CD4-positive, alpha-beta T cell treated with Interleukin-4 for 4 hours (primary cell): ENCODE measurements around the gene DHRS13.
A peak's percentile ranks its signal among the peaks of the same experiment; 100 is the strongest.

Experiments used
- DNase-seq: peaks from one replicate; pipeline ENCODE4 v3.0.0-alpha.2; 2020

Gene DHRS13, protein sequence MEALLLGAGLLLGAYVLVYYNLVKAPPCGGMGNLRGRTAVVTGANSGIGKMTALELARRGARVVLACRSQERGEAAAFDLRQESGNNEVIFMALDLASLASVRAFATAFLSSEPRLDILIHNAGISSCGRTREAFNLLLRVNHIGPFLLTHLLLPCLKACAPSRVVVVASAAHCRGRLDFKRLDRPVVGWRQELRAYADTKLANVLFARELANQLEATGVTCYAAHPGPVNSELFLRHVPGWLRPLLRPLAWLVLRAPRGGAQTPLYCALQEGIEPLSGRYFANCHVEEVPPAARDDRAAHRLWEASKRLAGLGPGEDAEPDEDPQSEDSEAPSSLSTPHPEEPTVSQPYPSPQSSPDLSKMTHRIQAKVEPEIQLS

DNA sequence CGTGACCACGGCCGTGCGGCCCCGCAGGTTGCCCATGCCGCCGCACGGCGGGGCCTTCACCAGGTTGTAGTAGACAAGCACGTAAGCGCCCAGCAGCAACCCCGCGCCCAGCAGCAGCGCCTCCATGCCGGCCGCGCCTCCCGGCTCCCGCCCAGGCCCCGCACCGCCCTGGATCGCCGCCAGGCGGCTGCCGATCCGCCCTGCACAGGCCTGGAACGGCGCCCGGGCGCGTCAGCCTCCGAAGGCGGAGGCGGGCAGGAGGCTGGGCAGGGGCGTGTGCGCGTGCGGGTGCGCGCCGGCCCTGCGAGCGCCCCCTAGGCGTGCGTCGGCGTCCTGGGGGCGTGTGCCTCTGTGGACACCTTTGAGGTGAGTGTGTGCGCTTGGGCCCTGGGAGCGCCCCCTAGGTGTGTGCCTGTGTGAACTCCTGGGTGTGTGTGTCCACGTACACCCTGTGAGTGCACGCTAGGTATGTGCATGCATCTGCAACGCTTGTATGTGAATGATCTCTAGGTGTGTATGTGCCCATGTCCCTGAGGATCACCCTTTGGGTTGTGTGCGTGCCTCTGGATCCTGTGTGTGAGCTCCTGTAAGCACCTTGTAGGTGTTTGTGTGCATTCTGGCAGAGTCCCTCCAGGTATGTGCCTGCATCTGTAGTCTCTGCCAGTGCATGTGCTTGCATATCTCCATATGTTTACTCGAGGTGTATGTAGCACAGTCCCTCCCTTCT is at the start of gene DHRS13:
Gene DHRS13 (minus strand): TSS at position 261 of the 727 bp plus-strand sequence. CDS start 135 bp downstream, at position 126.
- peak; percentile 95 for DNase-seq

DNA sequence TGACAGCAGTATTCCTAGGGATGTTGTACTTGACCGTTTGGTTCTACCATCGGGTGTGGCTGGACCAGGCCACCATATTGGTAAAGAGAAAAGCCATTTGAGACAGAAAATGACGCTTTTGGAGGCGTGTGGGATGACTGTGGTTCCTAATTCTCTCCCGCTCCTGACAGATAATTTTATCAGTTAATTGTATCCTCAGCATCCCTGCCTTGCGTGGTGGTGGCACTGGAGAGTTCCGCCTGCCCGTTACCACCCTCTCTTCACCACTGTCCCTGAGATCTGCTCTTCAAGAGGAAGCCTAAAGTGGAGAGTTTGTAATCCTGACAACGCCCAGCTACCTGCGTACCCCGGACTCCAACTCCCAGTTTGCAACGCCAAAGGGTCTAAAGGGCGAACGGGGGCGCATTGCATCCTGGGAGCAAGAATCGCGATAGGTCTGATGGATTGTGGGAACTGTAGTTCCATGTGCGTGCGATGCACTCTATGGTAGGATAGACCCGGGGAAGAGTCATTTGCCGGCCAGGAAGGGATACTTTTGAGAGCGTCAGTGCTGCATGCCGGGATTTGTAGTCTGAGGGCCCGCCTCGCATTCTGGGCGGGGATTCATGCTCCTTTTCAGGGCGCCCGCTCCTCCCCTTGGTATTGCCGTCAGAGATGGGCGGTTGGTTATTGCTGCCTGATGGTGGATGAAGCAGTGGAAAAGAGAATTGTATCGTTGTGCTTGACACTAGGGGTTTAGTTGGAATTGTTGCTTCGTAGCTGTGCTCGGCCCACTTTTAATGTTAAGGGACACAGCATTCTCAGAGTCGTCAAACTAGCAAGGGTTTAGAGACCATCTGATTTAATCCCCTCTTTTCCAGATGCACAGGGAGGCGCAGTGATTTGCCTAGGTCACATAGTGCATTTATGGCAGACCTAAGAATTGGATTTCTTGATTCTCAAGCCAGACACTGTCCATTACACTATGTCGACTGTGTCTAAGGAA is 49.4 kb upstream of the DHRS13 start:
- DNase-seq, result peak; percentile 100

DNA sequence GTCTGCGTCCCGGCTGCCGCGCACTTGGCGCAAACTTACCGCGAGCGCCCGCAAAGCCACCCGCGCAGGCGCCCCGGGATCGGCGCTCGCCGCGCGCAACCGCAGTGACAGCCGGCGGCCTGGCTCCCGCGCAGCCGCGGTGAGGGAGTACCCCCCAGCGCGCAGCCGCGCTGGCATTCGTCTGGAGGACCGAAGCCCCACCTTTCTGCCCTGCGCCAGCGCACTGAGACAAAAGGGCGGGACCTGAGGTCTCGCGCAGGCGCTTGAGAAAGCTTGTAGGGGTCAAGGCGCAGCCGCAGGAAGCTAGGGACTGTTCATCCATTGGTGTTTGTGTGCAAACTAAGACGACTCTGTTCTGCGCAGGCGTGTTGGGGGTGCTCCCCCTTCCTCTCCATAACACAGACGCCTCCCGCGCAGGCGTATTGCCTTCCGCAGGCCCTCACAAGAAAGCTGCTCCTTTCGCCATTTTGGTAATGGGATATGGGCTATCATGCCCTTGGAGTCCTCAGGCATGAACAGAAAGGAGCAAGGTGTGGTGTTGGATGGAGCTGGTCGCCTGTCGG is 48.6 kb upstream of the DHRS13 start, which contains the start of gene PHF12:
Gene PHF12 (minus strand): TSS at position 91 of the 563 bp plus-strand sequence. CDS start 558 bp downstream, outside the sequence.
- DNase-seq, result peak; percentile 100

DNA sequence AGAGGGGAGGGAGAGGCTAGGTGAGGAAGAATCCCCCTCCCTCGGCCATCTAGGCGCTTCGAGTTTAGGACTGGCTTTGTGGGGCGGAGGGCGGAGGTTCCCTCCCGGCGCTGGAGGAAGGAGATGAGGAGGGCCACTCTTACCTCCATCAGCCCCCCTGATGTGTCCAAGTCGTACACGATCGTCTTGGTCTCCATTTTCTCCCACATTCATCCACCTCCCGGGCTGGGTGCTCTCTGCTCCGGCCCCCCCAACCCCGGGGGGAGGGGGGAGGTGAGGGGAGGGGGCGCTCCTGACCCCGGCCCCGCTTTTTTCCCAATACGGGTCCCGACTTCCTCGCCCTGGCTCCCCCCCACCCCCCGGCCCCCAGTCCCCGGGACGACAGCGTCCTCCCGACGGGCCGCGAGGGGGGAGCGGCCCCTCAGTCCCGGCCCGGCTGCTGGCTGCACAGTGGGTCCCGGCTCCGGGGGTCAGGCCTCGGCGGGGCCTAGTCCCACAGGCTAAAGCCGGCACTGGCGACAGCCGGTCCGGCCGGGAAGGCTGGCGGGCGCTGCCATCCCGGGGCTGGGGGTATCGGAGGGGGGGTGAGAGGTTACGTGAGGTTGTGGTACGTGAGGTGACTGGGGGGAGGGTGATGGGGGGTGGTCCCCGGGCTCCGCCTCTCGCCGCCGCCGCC is 48.0 kb upstream of the DHRS13 start:
- DNase-seq, result no peak

DNA sequence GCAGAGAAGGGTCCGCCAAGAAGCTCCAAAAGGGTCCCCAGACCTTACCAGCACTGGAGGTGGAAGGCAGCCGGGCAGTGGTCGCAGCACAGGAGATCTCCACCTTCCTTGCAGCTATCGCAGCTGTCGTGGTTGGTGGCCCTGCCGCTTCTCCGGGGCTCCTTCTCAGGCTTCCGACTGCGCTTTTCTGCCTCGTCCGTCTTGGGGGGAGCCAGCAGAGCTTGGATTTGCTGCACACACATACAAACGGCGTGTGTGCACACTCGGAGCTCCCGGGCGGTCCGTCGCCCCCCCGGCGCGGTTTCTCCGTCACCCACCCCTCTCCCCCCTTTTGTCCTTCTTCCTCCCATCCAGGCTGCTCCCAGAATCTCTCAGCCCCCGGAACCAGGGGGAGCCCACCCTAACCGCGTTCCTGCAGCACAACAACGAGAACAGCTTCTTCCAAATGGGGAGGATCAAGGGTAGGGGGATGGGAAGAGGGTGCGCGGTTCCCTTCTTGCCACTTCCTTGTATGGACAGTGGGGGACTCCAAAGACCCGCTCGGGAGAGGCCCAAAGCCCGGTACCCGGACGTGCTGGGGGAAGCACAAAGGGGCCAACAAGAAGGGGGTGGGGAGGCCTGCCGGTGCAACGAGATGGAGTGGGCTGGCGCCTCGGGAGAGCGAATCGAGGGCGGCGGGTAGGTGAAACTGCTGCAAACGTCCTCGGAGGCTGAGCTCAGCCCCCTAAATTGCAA is 47.3 kb upstream of the DHRS13 start:
- peak; percentile 53 for DNase-seq

DNA sequence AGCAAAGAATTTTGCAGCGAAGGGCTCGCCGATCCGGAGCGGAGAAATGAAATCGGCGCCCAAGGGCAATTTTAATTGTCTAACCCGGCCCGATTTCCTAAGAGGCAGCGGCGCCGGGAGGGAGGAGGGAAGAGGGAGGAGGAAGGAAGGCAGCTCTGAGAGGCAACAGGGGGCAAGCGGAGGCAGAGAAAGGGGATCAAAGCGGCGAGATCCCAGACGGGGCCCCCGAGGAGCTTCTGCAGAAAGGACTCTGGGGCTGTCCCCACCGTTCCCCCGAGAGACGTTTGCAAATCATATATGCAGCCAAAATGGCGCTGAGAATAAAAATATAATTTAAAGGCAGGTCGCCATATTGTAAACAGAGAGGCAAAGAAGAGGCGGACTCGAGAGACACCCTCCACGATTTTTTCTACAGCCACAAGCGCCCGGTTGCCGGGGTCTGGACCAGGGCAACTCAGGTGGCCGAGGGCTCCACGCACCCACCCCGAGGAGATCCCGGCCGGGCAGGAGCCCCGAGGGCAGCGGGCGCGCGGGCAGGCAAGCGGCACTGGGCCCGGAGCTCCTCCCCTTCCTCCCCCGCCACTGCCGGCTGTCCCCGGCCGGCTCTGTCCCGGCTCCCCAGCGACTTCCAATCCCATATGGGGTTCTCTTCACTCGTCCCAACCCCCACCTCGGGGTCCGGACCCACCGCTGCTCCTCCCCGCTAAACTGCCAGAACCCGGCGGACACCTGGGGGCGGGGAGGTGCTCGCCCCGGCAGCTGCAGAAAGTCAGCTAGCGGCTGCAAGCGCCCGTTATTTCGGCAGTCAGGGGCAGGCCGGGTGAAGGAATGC is 46.5 kb upstream of the DHRS13 start:
- peak; percentile 64 for DNase-seq

DNA sequence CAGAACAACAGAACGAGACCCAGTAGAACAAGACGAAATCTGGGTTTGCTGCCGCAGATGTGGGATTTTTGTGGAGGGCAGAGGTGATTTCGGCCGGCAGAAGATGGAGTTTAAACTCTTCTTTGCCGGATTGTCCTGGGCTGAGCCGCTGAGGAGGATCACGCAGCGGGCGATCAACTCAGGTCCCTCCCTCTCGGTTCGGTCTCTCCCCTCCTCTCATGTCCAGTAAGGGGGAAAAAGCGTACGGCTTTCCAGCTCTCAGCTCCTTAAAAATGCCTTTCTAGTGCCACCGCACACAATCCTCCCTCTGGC is 46.0 kb upstream of the DHRS13 start:
- DNase-seq, result no peak

DNA sequence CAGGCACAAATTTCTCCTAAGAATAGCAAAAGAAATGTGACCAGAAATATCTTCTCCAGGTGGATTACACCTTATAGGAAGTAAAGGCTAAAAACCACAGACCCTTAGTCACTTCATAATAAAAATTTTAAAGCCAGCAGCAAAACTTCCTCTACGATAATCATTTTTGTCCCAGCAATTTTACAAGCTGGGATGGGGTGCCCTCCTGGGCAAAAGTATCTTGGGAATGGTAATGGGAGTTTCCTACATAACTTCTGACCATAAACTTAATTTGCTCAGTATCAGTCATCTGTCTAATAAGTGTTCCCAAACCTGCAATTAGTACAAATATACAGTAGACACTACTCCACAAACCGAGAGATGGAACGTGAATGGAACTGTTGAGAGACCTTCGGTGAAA is 45.5 kb upstream of the DHRS13 start:
- DNase-seq, result no peak

DNA sequence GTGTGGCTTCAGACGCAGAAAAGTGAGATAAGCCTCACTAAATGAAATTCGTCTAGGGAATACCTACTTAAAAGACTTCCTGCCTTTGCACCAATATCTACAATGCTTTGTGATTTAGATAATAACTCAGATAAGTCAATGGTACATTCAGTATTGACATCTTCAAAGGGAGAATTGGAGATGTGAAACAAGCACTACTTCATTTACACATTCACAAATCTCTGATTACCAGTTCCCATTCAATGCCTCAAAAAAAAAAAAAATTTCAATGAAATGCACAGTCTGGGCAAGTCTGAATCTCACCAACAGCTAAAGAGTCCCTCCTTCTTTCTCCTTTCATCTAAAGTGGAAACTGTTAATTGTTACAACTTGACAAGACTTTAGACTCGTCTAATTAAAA is 44.8 kb upstream of the DHRS13 start:
- peak; percentile 33 for DNase-seq

DNA sequence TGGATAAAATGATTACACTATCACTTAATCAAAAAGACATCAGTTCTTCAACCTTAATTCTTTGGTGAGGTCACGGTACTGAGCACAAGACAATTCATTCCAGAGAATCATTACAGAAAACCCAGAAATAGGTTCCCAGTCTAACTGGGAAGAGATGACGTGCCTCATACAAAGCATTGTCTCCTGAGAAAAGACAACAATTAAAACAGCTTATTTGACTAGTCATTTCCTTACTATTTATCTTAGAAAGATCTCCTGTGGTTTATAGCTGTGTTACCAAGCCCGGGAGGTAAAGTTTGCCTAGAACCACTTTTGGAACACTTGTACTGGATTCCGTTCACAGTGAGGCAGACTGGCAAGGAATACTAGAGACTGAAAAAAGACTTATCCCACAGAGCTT is 43.4 kb upstream of the DHRS13 start:
- peak; percentile 24 for DNase-seq

DNA sequence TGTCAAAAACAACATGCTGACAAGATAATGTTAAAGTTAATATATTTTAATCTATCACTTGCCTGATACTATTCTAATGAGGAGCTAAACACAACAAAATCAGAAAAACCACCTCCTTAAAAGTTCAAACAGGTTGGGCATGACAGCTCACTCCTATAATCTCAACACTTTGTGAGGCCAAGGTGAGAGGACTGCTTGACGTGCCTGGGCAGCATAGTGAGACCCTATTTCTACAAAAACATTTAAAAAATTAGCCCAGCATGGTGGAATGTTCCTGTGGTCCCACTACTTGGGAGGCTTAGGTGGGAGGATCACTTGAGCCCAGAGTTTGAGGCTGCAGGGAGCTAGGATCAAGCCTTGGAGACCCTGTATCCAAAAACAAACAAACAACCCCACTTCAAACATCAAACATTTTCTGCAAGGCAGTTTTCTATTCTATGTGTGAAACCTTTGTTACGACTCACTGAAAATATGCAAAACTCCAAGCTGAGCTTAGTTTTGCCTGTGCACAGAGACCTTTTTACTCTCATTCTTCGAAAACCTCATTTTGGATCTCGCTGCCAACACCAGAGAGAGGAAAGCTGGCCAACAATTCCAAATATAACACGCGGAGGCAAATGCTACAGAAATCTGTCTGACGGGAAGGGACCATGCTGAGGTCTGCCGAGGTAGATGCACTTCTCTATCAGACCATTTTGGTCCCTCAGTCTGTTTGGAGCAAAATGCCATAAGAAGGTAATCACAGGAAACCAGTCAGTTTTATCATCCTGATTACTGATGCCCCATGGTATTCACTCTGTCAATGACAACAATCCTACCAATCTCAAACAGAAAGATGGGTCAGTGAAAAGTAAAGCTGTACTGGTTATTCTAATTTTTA is 42.2 kb upstream of the DHRS13 start:
- no peak for DNase-seq

DNA sequence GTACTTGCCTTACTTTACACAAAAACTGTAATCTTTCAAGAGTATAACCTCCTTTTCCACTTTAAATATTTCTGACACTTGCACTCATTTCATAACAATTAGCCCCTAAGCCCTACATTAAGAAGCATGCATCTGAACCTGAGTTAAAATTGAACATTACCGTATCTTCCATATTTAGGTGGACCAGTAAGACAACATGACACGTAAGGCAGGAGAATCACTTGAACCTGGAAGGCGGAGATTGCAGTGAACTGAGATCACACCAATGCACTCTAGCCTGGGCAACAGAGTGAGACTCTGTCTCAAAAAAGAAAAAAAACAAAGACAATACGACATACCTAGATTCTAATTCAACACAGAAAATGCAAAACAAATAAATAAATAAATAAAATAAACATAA is 41.5 kb upstream of the DHRS13 start:
- DNase-seq, result no peak

DNA sequence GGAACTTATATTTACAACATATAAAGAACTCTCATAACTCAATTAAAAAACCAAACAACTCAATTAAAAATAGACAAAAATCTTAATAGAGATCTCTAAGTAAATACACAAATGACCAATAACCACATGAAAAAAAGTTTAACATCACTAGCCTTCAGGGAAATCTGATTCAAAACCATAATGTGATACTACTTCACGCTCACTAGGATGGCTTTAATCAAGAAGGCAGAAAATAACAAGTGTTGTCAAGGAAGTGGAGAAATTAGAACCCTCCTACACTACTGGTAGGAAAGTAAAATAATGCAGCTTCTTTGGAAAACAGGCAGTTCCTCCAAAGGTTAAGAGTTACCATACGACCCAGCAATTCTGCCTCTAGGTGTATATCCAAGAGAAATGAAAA is 40.0 kb upstream of the DHRS13 start:
- DNase-seq, result no peak

DNA sequence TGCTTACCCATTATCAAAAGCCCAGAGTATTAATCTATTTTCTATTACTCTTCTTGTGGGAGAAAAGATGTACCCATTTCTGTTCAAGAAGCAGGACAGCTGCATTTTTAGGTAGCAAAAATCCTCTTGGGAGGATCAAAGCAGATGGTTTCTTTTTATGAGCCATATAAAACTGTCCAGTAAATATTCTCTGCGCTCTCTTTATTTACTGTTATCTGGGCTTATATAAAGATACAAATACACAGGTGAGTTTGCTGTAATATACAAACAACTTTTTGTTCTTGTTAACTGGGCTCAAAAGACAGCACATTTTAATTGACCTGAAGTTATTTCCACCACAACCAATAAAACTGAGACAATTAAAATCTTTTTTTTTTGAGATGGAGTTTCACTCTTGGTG is 38.4 kb upstream of the DHRS13 start:
- DNase-seq, result no peak

DNA sequence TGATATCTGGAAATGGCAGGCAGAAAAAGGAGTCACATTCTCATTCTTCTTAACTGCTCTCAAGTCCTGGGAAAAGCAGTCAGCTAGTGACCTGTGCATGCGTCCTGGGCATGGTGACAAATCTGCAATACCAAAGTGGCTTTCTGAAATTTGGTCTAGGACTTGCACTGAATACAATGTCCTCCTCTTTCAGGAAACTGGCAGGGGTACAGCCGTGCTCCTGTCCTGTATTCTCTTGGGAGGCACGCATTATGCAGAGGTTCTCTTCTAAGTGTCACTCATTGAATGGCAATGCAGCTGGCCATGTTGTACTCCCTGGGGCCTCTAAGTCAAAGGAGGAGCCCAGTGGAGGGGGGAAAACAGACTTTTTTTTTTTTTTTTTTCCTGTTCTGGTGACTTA is 37.8 kb upstream of the DHRS13 start:
- no peak for DNase-seq

DNA sequence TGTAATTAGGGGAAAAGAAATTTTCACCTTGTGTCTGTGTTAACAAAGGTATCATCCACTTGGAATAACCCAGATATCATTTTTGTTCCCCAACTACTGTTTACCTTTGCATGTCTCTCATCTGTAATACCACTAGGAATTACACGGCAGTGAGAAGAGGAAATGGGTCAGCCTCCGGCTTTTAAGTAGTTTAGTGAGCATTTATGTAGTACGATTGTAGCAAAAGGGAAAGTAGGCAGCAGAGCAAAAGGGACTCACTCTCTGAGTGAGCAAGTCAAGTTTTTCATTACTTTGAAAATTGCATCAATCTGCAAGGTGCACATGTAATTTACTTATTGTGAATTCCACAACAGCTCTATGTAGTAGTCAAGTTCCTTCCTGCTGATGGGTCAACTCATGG is 37.3 kb upstream of the DHRS13 start:
- no peak for DNase-seq

DNA sequence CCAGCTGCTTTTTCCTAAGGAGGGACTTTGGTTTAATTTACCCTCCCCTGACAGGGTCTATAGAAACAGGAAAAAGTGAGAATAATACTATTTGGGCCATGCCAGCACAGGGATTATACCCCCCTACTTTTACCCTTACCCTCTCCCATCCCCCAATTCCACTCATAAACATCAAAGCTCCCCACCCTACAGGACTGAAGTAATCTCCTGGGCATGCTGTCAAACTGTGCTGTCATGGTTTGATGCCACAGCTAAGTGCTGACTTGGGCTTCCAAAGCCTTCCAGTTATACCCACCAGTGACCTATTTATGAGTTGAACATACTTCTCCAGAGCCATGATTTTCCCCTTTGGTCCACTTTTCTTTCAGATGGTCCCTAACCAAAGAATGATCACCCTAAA is 35.7 kb upstream of the DHRS13 start:
- DNase-seq, result no peak

DNA sequence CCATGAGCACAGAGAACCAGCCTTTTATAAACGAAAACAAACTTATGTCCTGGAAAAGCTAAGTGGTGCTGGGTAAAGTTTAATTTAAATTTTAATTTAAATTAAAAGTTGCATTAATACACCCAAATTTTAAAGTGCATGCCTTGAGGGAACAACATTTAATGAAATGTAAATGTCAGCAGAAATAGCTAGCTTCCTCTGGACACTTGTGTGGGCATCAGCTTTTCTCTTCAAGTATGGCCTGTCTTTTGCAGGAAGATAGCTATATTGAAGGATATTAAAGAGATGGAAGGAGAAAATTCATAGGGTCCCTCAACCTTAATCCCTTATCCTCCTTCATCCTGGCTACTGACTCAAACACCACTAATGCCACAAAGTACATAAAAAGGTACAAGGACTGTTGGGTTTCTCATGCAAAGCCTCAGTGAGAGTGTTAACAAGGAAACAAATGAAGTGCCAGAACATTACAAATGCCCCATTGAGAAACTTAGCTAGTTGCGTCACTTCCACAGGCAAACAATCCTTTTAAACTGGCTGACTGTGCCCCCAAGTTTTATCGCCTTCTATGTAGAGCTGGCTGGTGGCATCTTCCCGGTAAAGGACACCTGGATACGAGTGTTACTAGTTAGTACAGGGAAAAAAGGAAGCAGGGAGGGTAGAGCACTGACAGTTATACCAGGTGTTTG is 34.3 kb upstream of the DHRS13 start:
- DNase-seq, result no peak
